ENCODE measurements around the gene NOXA1. TPM values are rescaled to one million over a fixed set of nuclear protein-coding genes. Genes with fewer than 3 reads are reported as not detected.
A peak's percentile ranks its signal among the peaks of the same experiment; 100 is the strongest.

Gene NOXA1
- total RNA-seq, 4 donors from 2014 or later, result 19.7 to 53.9 (median 40.8) TPM

DNA sequence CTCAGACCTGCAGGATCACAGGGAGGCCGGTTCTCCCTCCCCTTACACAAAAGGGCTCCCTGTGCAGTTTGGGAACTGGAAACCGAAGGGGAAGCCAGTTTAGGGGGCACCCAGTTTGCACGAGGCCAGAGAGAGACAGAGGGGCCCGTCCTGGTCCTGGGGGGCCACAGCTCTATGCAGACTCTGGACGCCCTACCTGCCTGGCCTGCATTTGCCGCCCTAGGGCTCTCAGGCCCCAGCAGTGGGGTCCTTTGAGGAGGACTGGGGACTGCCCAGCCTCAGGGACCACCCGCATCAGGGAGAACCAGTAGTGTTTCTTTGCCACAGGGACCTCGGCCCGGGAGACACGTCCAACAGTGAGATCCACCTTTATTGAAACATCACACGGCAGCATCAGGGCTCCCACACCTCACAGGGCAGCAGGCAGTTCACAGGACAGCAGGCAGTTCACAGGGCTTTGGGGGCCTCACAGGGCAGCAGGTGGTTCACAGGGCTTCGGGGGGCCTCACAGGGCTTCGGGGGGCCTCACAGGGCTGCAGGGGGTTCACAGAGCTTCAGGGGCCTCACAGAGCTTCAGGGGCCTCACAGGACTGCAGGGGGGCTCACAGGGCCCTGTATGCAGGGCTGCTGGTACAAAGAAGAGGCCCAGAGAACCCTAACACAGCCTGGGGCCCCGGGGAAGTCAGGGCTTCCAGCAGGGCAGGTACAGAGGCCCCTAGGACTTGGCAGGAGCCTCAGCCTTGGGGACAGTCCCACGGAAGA is 36.6 kb downstream of the NOXA1 start:
- Histone ChIP-seq H3K4me1 (peaks cover 15 to 27% (median 24%) of the 10 kb centered on the region in 4 donors), H3K27ac (peak overlapping the region; percentile 32 to 85 (median 76)), H3K4me3 (peak overlapping the region; percentile 8 to 74 (median 62)), H3K27me3 (no peaks in the 10 kb centered on the region), H3K9me3 (no peaks in the 10 kb centered on the region), H3K36me3 (no peaks in the 10 kb centered on the region)
- intact Hi-C loops (cut with DNase I; ENCODE audit: low total_unique reads), result no loop called here
- TF ChIP-seq EP300 (IDR thresholded peaks at IDR 0.05; ENCODE audit: low read depth), result no peak
- no peak for TF ChIP-seq POLR2AphosphoS5 (IDR thresholded peaks at IDR 0.05)
- no peak for TF ChIP-seq POLR2A (IDR thresholded peaks at IDR 0.05)
- TF ChIP-seq, protein P1, sequence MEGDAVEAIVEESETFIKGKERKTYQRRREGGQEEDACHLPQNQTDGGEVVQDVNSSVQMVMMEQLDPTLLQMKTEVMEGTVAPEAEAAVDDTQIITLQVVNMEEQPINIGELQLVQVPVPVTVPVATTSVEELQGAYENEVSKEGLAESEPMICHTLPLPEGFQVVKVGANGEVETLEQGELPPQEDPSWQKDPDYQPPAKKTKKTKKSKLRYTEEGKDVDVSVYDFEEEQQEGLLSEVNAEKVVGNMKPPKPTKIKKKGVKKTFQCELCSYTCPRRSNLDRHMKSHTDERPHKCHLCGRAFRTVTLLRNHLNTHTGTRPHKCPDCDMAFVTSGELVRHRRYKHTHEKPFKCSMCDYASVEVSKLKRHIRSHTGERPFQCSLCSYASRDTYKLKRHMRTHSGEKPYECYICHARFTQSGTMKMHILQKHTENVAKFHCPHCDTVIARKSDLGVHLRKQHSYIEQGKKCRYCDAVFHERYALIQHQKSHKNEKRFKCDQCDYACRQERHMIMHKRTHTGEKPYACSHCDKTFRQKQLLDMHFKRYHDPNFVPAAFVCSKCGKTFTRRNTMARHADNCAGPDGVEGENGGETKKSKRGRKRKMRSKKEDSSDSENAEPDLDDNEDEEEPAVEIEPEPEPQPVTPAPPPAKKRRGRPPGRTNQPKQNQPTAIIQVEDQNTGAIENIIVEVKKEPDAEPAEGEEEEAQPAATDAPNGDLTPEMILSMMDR (IDR thresholded peaks at IDR 0.05), result no peak
- DNase-seq, result no peak
- in situ Hi-C loops (cut with MboI; ENCODE audit: low pct_ligation_motif_present in 1 of 4, low pct_unique_long_range_greater_than_20kb in 1 of 4, low sequenced_read_pairs in 3 of 4), result no loop called here
- WGBS, 2 donors (ENCODE audit: low coverage in 1 of 2), result 36% methylated on average over 5 of the region's 15 CpGs; no CpG with 5 or more reads in 1 of the 2 donors

DNA sequence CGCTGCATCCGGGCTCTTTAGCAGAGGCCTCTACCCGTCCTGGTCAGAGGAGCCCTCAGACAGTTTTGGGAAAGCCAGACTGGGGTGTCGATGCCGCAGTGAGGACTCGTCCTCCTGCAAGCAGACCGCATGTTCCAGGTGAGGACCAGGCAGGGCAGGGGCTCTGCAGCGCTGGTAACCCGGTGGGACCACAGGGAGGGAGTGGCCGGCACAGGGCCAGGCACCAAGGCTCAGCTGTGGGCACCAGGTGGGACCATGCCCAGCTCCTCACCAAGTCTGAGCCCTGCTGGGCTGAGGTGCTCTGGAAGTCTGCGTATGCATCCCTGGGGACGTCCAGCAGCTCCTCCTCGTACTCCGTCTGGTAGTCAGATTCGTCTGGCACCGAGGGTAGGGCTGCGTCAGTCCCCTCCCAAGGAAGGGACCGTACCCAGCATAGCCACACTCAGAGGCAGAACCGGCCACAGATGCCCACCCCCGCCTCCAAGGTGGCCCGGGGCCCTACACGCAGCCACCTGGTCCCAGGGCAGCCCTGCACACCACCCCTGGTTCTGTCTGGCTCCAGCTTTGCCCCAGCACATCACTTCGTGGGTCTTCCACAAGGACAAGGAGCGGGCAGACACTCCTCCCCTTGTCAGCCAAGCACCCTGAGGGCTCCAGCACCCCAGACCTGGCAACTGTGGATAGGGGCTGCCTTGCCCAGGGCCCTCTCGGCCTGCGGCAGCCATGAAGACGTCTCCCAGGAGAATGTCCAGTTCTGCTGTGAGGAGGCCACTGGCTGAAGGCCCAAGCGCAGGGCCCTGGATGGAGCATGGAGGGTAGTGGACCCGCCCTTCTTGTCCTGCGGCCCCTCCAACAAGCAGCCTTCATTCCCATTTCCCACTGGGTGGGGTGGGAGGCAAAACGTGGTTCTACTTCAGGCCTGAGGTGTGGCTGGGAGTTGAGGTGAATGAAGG is 37.4 kb downstream of the NOXA1 start:
- 98% methylated on average over 19 of the region's 31 CpGs; no CpG with 5 or more reads in 1 of the 2 donors for WGBS, 2 donors (ENCODE audit: low coverage in 1 of 2)
- in situ Hi-C loops (cut with MboI; ENCODE audit: low pct_ligation_motif_present in 1 of 4, low pct_unique_long_range_greater_than_20kb in 1 of 4, low sequenced_read_pairs in 3 of 4), result no loop called here
- peaks cover 12 to 22% (median 19%) of the 10 kb centered on the region in 4 donors for H3K4me1 ChIP-seq
- TF ChIP-seq POLR2AphosphoS5 (IDR thresholded peaks at IDR 0.05) (no peak), POLR2A (IDR thresholded peaks at IDR 0.05) (no peak), EP300 (IDR thresholded peaks at IDR 0.05; ENCODE audit: low read depth) (no peak)
- TF ChIP-seq, protein P1 (IDR thresholded peaks at IDR 0.05), result no peak
- intact Hi-C loops (cut with DNase I; ENCODE audit: low total_unique reads), result no loop called here
- H3K27me3 ChIP-seq, result no peaks in the 10 kb centered on the region
- no peaks in the 10 kb centered on the region for H3K36me3 ChIP-seq
- no peaks in the 10 kb centered on the region for H3K9me3 ChIP-seq
- H3K4me3 ChIP-seq, result no peak overlapping the region
- H3K27ac ChIP-seq, result no peak overlapping the region
- no peak for DNase-seq

DNA sequence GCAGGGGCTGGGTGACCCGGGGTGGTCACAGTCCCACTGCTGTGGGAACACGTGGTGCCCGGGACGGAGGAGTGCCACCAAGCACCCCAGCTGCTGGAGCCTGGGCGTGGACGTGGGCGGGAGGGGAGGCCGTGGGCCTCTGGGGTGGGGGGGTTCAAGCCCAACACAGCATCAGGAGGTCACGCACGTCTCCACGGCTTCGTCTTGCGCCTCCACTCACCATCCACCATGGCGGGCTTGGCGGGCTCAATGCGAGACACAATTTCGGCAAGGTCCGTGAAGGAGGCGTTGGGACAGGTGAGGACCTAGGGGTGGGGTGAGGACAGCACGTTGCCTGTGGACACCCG is 38.1 kb downstream of the NOXA1 start:
- H3K4me3 ChIP-seq, result no peak overlapping the region
- no peaks in the 10 kb centered on the region for H3K9me3 ChIP-seq
- H3K4me1 ChIP-seq, result peaks cover 12 to 22% (median 19%) of the 10 kb centered on the region in 4 donors
- no peaks in the 10 kb centered on the region for H3K27me3 ChIP-seq
- WGBS, 2 donors (ENCODE audit: low coverage in 1 of 2), result 83% methylated on average over 20 of the region's 21 CpGs; no CpG with 5 or more reads in 1 of the 2 donors
- in situ Hi-C loops (cut with MboI; ENCODE audit: low pct_ligation_motif_present in 1 of 4, low pct_unique_long_range_greater_than_20kb in 1 of 4, low sequenced_read_pairs in 3 of 4) (no loop called here), intact Hi-C loops (cut with DNase I; ENCODE audit: low total_unique reads) (no loop called here)
- no peak overlapping the region for H3K27ac ChIP-seq
- TF ChIP-seq, protein P1 (IDR thresholded peaks at IDR 0.05), result no peak
- TF ChIP-seq POLR2A (IDR thresholded peaks at IDR 0.05) (no peak), EP300 (IDR thresholded peaks at IDR 0.05; ENCODE audit: low read depth) (no peak), POLR2AphosphoS5 (IDR thresholded peaks at IDR 0.05) (no peak)
- H3K36me3 ChIP-seq, result no peaks in the 10 kb centered on the region
- no peak for DNase-seq

Measured in transverse colon (tissue), 4 donors.